Mesenchymal stem cell (in vitro differentiated cells and primary cell): ENCODE results near the gene GOLGA6C.

ENCODE experiments used
- DNase-seq: peaks from one replicate; pipeline ENCODE4 v3.0.0-alpha.2; 2013
- H2AFZ ChIP-seq: one replicate; pipeline ENCODE4 v1.6.1; 2013; ENCODE audit warnings: low read depth, mild to moderate bottlenecking, control low read depth, inconsistent platforms, low read length, moderate library complexity
- H2AK5ac ChIP-seq: 2 replicates; pipeline ENCODE4 v1.6.1; 2013; ENCODE audit warnings: low read length, moderate library complexity, mild to moderate bottlenecking, inconsistent platforms; ENCODE audit not compliant: severe bottlenecking
- H2BK120ac ChIP-seq: one replicate; pipeline ENCODE4 v1.6.1; 2013; ENCODE audit warnings: low read depth, mild to moderate bottlenecking, inconsistent platforms, low read length, moderate library complexity
- H2BK12ac ChIP-seq, 2 experiments: one replicate each; pipeline ENCODE4 v1.6.1; 2013; ENCODE audit warnings: inconsistent platforms in 2 of 2, low read length in 2 of 2, mild to moderate bottlenecking in 2 of 2, moderate library complexity in 2 of 2, control low read depth in 1 of 2
- H2BK15ac ChIP-seq: one replicate; pipeline ENCODE4 v1.6.1; 2013; ENCODE audit warnings: mild to moderate bottlenecking, low read depth, inconsistent platforms; ENCODE audit not compliant: poor library complexity, severe bottlenecking
- H2BK5ac ChIP-seq: 2 replicates; pipeline ENCODE4 v1.6.1; 2013; ENCODE audit warnings: low read depth, mild to moderate bottlenecking, low read length, control low read depth, inconsistent platforms; ENCODE audit not compliant: poor library complexity, severe bottlenecking
- H3K14ac ChIP-seq, 2 experiments: one replicate each; pipeline ENCODE4 v1.6.1; 2013; ENCODE audit warnings: inconsistent platforms in 2 of 2, low read length in 2 of 2, control low read depth in 1 of 2, mild to moderate bottlenecking in 1 of 2, moderate library complexity in 1 of 2
- H3K18ac ChIP-seq, 2 experiments: one replicate each; pipeline ENCODE4 v1.6.1; 2013; ENCODE audit warnings: inconsistent platforms in 2 of 2, low read length in 2 of 2, control low read depth in 1 of 2, low read depth in 1 of 2, mild to moderate bottlenecking in 1 of 2
- H3K23ac ChIP-seq, 2 experiments: one replicate each; pipeline ENCODE4 v1.6.1; 2013; ENCODE audit warnings: inconsistent platforms in 2 of 2, low read length in 2 of 2, mild to moderate bottlenecking in 2 of 2, moderate library complexity in 2 of 2, control low read depth in 1 of 2
- H3K27ac ChIP-seq: 2 replicates; pipeline ENCODE4 v1.5.1; 2013; ENCODE audit warnings: mild to moderate bottlenecking, moderate library complexity, low read length, control low read depth, inconsistent platforms; ENCODE audit not compliant: poor library complexity, severe bottlenecking
- H3K27me3 ChIP-seq, 2 experiments: 2 replicates each; pipeline versions ENCODE4 v1.6.1 to v1.7.0; 2013; ENCODE audit warnings: low read length in 2 of 2, mild to moderate bottlenecking in 2 of 2, moderate library complexity in 2 of 2, control low read depth in 1 of 2, inconsistent platforms in 1 of 2; ENCODE audit not compliant: control insufficient read depth in 1 of 2, insufficient read depth in 1 of 2
- H3K36me3 ChIP-seq, 2 experiments: 2 replicates each; pipeline versions ENCODE4 v1.6.1 to v1.7.0; 2013; ENCODE audit warnings: low read length in 2 of 2, control low read depth in 1 of 2, inconsistent platforms in 1 of 2, low read depth in 1 of 2, mild to moderate bottlenecking in 1 of 2; ENCODE audit not compliant: insufficient read depth in 2 of 2, control insufficient read depth in 1 of 2
- H3K4ac ChIP-seq, 2 experiments: one replicate each; pipeline ENCODE4 v1.6.1; 2013; ENCODE audit warnings: inconsistent platforms in 2 of 2, low read length in 2 of 2, mild to moderate bottlenecking in 2 of 2, moderate library complexity in 2 of 2, control low read depth in 1 of 2, low read depth in 1 of 2
- H3K4me1 ChIP-seq: 2 replicates; pipeline ENCODE4 v1.6.1; 2013; ENCODE audit warnings: low read depth, low read length, control low read depth; ENCODE audit not compliant: control insufficient read depth, insufficient read depth
- H3K4me2 ChIP-seq: 2 replicates; pipeline ENCODE4 v1.6.1; 2013; ENCODE audit warnings: low read length, mild to moderate bottlenecking, inconsistent platforms; ENCODE audit not compliant: poor library complexity, severe bottlenecking
- H3K4me3 ChIP-seq, 2 experiments: 2 replicates each; pipeline versions ENCODE4 v1.5.1 to v1.7.0; 2013; ENCODE audit warnings: low read length in 2 of 2, mild to moderate bottlenecking in 2 of 2, control low read depth in 1 of 2, low read depth in 1 of 2; ENCODE audit not compliant: insufficient read depth in 1 of 2
- H3K79me1 ChIP-seq: replicated peaks from 2 replicates; pipeline ENCODE4 v1.6.1; 2013; ENCODE audit warnings: mild to moderate bottlenecking, control low read depth, low read length, inconsistent platforms; ENCODE audit not compliant: poor library complexity, severe bottlenecking
- H3K9ac ChIP-seq: 2 replicates; pipeline ENCODE4 v1.7.0; 2013; ENCODE audit warnings: mild to moderate bottlenecking, low read length, moderate library complexity
- H3K9me3 ChIP-seq: 2 replicates; pipeline ENCODE4 v1.7.0; 2013; ENCODE audit warnings: mild to moderate bottlenecking, low read length; ENCODE audit not compliant: control insufficient read depth
- H4K8ac ChIP-seq: one replicate; pipeline ENCODE4 v1.6.1; 2013; ENCODE audit warnings: inconsistent platforms, mild to moderate bottlenecking, low read length, moderate library complexity
- H4K91ac ChIP-seq: one replicate; pipeline ENCODE4 v1.6.1; 2013; ENCODE audit warnings: mild to moderate bottlenecking, low read length, inconsistent platforms
- WGBS: methylation state at CpG from one replicate; pipeline ENCODE4 v1.1.7; 2013; ENCODE audit warnings: mixed read lengths; 5-methylcytosine and 5-hydroxymethylcytosine counted together

The GOLGA6C gene

DNA sequence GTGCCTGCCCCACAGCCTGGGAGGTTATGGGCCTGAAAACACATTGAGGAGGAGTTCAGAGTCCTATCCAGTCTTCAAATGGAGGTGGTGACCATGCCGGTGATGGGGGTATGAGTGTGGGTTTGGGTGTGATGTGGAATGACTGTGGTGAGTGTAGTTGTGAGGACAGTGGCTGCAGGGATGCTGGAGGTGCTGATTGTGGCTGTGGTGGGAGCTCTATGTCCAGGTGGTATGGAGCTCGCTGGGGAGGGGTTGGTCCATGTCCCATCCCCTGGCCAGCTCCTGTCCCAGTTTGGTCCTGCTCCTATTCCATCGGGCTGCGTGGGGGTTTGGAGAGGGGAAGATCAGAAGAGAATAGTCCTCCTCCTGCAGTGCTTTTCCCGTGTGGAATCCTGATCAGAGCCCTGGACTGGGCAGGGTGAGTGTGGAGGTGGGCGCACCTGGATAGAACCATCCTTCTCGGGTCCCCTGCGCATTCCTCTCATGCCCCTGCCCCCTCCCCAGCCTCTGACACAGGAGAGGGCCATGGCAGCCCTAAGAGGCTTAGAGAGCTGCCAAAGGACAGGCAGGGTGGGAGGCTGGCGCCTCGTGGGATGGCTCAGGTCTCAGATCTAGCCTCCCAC, 23.0 kb upstream of the GOLGA6C start:
- no peaks in the 10 kb centered on the region for H3K4me1 ChIP-seq

DNA sequence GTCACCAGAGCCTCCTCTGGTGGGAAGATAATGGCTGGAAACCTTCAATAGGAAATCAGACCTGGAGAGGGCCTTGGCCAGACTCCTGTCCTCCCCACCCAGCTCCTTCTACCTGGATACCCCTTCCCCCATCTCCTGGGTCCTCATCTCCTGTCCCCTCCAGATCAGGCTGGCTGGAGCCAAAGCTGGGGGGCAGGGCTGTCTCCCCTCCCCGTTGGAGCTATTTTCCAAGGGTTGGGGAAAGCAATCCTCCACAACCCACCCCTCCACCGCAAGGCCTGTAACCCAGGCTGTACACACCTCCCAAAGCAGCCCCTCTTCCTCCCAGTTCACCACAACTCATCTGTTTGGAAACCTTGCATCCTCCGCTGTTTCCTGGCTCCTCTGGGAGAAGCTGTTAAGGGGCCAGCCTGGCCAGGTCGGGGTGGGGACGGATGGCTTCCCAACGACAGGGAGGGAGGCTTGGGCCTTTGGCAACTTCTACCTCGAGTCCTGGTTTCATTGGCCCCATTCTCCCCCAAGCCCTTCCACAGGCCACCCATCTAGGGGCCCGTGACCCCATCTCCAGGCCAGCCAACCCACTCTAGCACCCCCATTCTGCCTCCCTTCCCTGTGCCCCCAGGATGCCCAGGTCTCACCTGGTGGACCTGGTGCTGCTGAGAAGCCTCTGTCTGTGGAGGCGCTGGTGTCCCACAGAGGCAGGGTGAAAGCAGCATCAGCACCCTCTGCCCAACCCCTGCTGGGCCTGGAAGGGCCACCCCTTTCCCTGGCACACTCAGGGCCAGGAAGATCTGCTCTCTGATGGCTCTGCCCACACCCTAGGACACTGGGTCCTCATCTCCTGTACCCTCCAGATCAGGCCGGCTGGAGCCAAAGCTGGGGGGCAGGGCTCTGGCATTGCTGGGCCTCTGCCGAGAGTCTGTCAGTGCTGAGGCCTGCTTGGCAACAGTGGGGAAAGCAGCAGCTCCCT, 22.1 kb upstream of the GOLGA6C start:
- WGBS = 69% methylated on average over 11 of the region's 11 CpGs
- no peak overlapping the region for H2BK120ac ChIP-seq
- H4K91ac ChIP-seq = no peak overlapping the region
- H2BK5ac ChIP-seq = no peak overlapping the region
- no peak for DNase-seq
- H3K14ac ChIP-seq = no peak overlapping the region
- no peak overlapping the region for H2AFZ ChIP-seq
- no peak overlapping the region for H3K27ac ChIP-seq
- H2AK5ac ChIP-seq = no peak overlapping the region
- no peak overlapping the region for H2BK12ac ChIP-seq
- H2BK15ac ChIP-seq = no peak overlapping the region
- H3K23ac ChIP-seq = no peak overlapping the region
- H3K9me3 ChIP-seq = no peaks in the 10 kb centered on the region
- no peaks in the 10 kb centered on the region for H3K4me1 ChIP-seq
- H3K9ac ChIP-seq = no peak overlapping the region
- no peak overlapping the region for H3K4me3 ChIP-seq
- H3K4me2 ChIP-seq = no peak overlapping the region
- no peak overlapping the region for H4K8ac ChIP-seq
- H3K27me3 ChIP-seq = peaks cover 52 to 95% of the 10 kb centered on the region in 2 experiments
- H3K4ac ChIP-seq = no peak overlapping the region
- H3K18ac ChIP-seq = no peak overlapping the region
- H3K36me3 ChIP-seq = no peaks in the 10 kb centered on the region
- no peaks in the 10 kb centered on the region for H3K79me1 ChIP-seq

More for the DNA sequence above, 23.0 kb upstream of the GOLGA6C start:
- DNase-seq = no peak
- whole genome bisulfite sequencing = 87% methylated on average over 9 of the region's 10 CpGs
- Histone ChIP-seq H3K23ac (no peak overlapping the region), H2BK12ac (no peak overlapping the region), H4K8ac (no peak overlapping the region), H3K79me1 (no peaks in the 10 kb centered on the region), H3K14ac (no peak overlapping the region), H2BK15ac (no peak overlapping the region), H3K18ac (no peak overlapping the region), H3K4me2 (no peak overlapping the region), H4K91ac (no peak overlapping the region), H2BK120ac (no peak overlapping the region), H3K36me3 (no peaks in the 10 kb centered on the region), H3K9ac (no peak overlapping the region), H3K9me3 (no peaks in the 10 kb centered on the region), H3K4ac (no peak overlapping the region), H3K27me3 (peaks cover 48 to 90% of the 10 kb centered on the region in 2 experiments), H3K27ac (no peak overlapping the region), H2AFZ (no peak overlapping the region), H2AK5ac (no peak overlapping the region), H3K4me3 (no peak overlapping the region), H2BK5ac (no peak overlapping the region)

DNA sequence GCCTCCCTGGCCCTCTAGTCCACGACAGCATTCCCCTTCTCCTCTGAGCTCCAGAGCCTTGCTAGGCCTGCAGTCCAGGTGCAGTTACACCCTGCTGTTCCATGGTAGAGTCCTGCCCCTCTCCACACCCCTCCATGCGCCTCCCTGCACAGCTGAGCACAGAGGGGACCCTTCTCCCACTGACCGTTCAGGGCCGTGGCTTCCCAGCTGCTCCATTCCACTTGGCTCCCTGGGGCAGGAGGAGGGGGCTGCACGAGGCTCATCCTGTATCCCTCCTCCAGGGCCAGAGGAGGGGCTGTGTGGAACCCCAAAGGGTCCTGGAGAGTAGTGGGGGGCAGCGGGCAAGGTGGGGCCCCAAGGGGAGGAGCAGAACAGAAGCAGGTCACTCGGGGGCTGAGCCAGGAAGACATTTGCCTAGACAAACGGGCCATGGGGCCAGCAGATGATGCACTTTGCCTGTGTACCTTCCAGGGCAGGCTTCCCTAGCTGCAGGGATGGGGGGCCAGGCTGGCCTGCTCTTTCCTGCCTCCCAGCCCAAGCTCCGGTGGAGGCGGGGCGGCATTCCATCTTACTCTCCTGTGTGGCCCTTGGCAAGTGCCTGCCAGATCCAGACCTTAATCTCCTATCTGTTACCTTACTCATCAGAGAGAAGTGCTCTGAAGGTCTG, 20.7 kb upstream of the GOLGA6C start:
- Histone ChIP-seq H3K27me3 (peaks cover 45 to 83% of the 10 kb centered on the region in 2 experiments), H2BK12ac (no peak overlapping the region), H3K36me3 (no peaks in the 10 kb centered on the region), H2BK15ac (no peak overlapping the region), H2AK5ac (no peak overlapping the region), H3K4me1 (no peaks in the 10 kb centered on the region), H3K27ac (no peak overlapping the region), H3K9ac (no peak overlapping the region), H3K23ac (no peak overlapping the region), H3K4ac (no peak overlapping the region), H2BK5ac (no peak overlapping the region), H3K4me3 (no peak overlapping the region), H2BK120ac (no peak overlapping the region), H3K9me3 (no peaks in the 10 kb centered on the region), H3K79me1 (no peaks in the 10 kb centered on the region), H4K8ac (no peak overlapping the region), H3K4me2 (no peak overlapping the region), H2AFZ (no peak overlapping the region), H4K91ac (no peak overlapping the region), H3K14ac (no peak overlapping the region), H3K18ac (no peak overlapping the region)
- no peak for DNase-seq
- WGBS = 68% methylated on average over 11 of the region's 11 CpGs

DNA sequence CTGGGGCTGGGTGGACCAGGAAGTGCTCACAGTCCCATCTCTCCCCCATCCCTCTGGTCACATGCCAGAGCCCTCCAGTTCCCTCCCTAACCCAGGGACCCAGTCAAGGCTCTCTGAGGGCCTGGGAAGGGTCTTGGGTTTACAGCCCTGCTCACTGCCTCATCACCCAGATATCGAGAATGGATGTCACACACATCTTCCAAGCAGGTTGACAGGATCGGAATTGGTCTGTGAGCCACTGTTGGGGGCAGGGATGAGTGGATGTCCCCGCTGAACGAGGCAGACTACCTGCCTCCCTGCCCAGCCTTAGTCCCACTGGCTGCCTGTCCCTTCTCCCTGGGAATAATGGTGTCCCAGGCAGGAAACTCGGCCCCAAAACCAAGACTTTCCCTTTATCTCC, 20.0 kb upstream of the GOLGA6C start:
- no peak overlapping the region for H3K14ac ChIP-seq
- H3K4ac ChIP-seq = no peak overlapping the region
- H2BK12ac ChIP-seq = no peak overlapping the region
- no peak overlapping the region for H3K4me3 ChIP-seq
- H2BK5ac ChIP-seq = no peak overlapping the region
- H4K8ac ChIP-seq = no peak overlapping the region
- WGBS = 86% methylated on average over 5 of the region's 5 CpGs
- H3K9me3 ChIP-seq = no peaks in the 10 kb centered on the region
- H3K18ac ChIP-seq = no peak overlapping the region
- H2AFZ ChIP-seq = no peak overlapping the region
- H3K23ac ChIP-seq = no peak overlapping the region
- H2BK15ac ChIP-seq = no peak overlapping the region
- no peak overlapping the region for H2AK5ac ChIP-seq
- H3K36me3 ChIP-seq = no peaks in the 10 kb centered on the region
- no peak overlapping the region for H4K91ac ChIP-seq
- no peak overlapping the region for H3K27ac ChIP-seq
- DNase-seq = no peak
- H3K79me1 ChIP-seq = no peaks in the 10 kb centered on the region
- no peaks in the 10 kb centered on the region for H3K4me1 ChIP-seq
- H3K4me2 ChIP-seq = no peak overlapping the region
- H3K9ac ChIP-seq = no peak overlapping the region
- peaks cover 38 to 77% of the 10 kb centered on the region in 2 experiments for H3K27me3 ChIP-seq
- no peak overlapping the region for H2BK120ac ChIP-seq
